GM10847 (cell line): Measurements from ENCODE around the gene PRM2.

ENCODE experiments used
- POLR2A ChIP-seq: IDR thresholded peaks from 2 replicates; pipeline ENCODE4 v1.6.1; 2011; ENCODE audit not compliant: insufficient read length; ENCODE audit errors: extremely low read depth

Gene PRM2

DNA sequence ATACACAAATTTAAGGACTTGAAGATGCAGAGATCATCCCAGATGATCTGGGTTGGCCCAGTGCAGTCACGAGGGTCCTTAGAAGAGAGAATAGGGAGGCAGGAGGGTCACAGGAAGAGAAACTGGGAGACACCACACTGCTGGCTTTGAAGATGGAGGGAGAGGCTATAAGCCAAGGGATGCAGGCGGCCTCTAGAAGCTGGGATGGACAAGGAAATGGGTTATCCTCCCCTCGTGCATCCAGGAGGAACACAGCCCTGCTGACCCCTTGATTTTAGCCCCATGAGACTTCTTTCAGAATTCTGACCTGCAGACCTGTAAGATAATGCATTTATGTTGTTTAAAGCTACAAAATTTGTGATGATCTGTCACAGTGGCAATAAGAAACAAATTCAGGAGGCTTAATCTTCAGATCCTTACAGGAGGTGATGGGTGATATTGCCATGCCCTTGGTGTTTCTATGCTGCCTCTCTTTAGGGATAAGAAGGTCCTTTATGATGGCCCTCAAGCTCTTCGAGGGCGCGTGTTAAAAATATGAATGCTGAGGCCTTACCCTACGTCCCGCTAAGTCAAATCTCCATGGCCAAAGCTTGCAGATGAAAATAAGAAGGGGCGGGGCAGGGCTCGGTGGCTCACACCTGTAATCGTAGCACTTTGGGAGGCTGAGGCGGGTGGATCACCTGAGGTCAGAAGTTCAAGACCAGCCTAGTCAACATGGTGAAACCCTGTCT is 1.5 kb upstream of the PRM2 start:
- no peak for TF ChIP-seq POLR2A

DNA sequence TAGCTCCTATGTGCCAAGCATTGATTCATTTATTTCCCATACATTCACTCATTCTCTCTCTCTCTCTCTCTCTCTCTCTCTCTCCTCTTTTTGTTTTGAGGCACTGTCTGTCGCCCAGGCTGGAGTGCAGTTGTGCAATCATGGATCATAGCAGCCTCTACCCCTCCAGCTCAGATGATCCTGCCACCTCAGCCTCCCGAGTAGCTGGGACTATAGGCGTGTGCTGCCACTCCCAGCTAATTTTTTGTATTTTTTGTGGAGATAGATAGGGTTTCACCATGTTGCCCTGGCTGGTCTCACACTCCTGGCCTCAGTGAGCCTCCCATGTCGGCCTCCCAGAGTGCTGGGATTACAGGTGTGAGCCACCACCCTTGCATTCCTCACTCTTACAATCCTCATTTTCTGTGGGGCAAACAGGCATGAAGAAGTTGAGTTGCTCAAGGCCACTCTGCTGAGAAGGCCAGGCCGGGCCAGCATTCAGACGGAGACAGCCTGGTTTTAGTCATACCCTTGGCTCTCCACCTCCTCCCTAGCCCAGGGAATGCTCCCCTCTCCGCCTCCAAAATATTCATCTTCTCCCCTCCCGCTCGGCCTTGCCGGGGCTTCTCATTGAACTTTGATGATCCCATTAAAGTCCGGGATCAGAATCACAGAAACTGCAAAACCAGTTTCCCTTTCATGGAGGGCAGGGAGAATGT is 765 bp upstream of the PRM2 start:
- TF ChIP-seq POLR2A, result no peak

DNA sequence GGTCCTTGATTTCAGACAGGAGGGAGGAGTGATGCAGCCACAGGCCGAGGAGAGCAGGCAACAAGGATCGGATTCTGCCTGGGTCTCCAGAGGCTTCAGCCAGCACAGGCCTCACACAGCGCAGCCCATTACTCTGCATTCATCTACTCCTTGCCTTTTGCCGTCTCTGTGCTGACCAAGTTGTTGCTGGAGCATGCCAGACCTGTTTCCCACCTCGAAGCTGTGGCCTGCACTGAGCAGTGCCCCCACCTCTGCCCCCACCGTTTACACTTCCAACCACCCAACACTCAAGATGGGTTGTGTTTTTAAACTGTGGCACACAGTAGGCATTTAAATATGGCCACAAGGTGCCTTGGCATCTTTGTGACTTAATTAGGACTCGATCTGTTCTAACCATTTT is 1.3 kb downstream of the PRM2 start:
- TF ChIP-seq POLR2A, result no peak

DNA sequence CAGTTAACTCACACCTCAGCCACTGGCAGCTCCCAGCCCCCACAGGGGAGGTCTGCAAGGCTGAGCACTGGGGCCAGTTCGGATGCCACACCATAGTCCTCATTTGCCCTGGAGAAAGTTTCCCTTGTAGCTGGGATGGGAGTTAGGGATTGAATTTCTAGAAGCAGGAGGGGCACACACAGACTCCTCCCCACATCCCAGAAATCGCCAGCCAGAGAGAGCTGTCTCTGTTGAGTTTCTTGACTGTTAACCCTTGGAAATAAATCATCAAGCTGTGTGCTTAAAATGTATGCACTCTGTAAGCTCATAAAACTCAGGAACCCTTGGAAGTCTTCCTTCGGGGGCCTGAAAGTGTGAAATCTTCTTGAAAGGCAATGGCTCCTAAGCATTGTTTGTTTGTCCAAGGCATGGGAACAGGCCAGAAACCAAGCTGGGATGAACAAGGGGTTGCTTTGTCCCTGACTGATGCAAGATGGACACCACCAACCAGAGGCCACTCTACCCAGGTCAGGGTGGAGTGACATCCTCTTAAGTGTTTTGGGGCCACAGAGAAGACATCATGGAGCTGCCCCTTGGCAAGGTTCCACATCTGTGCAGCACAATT is 2.5 kb downstream of the PRM2 start:
- no peak for TF ChIP-seq POLR2A

DNA sequence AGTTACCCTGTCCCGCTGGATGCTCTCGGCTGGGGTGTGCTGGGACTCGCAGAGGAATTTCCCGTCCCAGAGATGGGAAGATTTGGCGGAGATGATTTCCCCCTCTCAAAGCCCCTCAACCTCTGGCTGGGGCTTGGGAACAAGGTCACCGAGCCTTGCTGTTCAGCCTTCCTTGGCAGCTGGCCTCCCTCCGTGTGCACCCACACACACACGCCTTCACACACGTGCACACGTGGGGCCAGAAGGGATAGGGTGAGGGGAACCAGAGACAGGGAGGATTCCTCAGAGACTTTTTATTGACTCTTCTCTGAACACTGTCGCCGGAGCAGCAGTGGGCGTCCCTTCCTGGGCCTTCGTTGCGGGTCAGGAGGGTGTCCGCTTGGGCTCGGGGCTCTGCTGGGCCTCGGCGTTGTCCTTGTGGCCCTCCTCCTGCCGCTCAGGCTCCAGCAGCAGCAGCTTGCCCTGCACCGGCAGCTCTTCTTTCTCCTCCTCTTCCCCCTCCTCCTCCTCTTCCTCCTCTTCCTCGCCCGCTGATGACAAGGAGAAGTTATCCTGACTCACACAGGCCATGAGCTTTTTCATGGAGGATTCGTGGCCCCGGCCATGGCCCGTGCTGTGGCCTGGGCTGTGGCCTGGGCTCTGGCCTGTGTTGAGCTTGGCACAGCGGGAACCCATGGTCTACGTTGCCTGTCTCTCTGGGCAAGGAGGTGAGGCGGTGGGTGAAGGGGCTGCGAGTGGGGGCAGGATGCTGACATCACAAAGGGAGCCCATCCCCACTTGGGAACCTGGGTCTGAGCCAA is 3.2 kb downstream of the PRM2 start, which contains the start of gene PRM3:
Gene PRM3, minus strand, starts transcription at position 709 of the 800 bp plus-strand sequence. Its CDS starts 34 bp downstream, at position 675.
- TF ChIP-seq POLR2A, result no peak

DNA sequence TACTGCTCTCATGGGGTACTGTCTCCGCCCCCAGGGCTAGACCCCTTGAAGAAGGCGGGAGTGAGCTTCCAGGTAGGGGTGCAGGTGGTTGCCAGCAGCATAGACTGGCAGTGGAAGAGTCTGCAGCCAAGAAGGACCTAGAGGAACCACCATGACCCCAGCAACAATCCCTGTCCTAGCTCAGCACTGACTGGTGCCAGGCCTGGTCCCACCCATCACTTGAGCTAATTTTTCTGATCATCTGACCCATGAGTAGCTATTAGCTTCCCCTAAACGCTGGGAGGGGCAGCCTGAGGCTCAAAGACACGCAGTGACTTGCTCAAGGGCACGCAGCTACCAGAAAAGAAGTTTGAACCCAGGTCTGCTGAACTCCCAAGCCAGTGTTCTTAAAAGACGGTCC is 3.8 kb downstream of the PRM2 start:
- no peak for TF ChIP-seq POLR2A

DNA sequence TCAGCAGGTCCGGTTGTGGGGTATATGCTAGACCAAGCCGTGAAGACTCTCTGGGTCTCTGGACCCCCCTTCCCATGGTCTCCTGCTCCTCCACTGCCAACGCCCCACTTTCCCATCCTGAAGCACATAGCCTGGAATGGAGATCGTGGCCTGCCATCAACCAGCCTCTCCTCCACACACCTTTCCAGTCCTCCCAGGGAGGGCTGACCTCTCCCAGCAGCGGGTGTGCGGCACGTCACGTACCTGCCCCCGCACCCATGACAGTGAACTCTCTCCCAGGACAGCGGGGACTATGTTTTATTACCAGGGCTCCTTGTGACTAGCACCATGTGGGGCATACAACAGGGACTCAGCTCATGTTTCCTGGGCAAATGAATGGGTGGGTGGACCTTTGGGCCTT is 4.7 kb downstream of the PRM2 start:
- no peak for TF ChIP-seq POLR2A

DNA sequence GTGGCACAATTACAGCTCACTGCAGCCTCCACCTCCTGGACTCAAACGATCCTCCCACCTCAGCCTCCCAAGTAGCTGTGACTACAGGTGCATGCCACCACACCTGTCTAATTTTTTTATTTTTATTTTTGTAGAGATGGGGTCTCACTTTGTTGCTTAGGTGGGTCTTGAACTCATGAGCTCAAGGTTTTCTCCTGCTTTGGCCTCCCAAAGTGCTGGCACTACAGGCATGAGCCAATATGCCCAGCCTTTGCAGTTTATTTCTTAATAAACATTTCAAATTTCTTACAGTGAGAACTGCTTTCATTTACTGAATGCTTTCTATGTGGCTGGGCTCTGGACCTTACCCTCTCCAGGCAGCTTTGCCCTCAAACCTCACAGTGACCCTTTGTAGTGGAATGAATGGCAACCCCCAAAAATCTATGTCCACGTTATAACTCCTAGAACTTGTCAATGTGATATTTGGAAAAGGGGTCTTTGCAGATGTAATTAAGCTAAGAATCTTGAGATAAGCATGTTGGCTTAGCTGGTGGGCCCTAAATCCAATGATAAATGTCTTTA is 5.6 kb downstream of the PRM2 start:
- no peak for TF ChIP-seq POLR2A

DNA sequence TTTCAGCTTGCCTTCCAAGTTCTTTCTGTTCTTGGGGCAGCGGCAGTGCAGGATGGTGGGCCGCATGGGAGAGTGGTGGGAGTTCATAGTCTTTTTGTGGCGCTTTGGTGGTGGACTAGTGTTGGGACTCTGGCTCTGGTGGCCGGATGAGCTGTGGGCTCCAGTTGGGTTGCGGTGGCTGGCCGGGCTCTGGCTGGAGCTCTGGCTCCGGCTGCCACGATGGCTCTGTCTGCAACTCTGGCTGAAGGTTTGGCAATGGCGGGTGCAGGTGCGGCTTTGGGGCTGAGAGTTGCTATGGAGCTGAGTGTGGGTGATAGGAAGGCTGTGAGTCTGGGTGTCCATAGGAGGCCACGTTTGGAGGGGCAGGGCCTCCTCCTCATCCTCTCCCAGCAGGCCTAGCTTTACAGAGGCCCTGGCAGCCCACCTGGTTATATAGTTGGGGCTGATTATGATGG is 7.3 kb downstream of the PRM2 start, which contains the start of gene TNP2:
Gene TNP2, minus strand, starts transcription at position 405 of the 455 bp plus-strand sequence. Its CDS starts 63 bp downstream, at position 342.
- TF ChIP-seq POLR2A, result no peak

DNA sequence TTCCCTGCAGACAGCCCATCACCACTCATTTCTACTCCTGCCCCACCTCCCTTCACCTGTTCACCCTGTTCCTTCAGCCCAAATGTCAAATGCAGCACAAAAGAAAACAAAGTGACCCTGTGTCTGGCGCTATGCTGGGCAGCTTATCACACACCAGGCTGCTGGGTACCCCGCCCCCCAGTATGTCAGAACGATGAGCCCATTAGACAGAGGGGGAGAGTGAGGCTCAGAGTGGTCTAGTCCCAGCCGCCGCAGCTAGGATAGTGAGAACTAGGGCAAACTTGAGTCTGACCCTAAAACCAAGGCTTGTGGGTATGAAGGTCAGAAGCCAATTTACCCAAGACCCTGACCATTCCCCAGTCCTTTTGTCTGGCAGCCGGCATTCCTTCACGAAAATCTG is 11.2 kb downstream of the PRM2 start:
- TF ChIP-seq POLR2A, result no peak

DNA sequence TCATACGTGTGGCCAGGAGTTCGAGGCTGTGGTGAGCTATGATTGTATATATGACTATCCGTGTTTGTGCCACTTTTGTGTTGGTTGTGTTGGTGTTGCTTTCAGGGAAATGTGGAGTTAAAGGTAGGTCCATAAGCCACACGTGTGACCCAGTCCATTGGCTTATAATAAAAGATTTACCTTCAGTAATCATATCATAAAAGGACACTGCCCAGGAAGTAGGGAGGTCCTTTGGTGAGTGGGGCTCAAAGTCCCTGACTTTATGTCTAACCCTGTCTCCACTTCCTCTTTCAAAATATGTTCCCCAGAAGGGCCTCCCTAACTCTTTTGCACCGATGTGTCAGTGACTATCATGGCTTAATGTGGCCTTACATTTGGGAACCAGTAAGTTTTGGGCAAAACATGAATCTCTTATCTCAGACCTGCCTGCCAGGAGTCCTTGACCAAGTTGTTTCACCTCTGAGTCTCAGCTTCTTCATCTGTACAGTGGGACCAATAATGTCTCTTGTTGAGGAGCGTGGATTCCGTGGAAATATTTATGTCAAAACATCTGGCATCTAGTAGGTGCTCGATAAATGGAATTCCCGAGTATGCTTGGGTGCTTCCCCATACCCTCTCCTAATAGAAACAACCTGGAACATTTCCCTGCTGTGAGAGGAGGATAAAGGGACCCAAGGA is 12.0 kb downstream of the PRM2 start:
- TF ChIP-seq POLR2A, result no peak

DNA sequence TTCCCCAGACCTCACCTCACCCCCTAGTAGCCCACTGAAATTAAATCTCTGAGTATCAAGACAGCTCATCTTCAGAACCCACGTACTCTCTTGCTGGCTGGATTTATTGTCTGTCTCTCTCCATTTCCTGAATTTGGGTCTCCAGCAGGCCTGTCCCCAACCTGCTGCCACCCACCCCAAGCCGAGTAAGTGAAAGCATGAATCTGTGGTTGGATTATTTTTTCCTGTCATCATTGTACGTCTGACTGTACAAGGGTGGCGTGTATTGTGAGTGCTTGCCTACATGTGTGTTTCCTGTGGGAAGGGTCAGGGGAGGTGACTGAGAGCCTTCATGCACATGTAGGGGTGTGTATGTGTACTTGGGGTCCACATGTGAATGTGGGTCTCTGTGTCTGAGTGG is 12.5 kb downstream of the PRM2 start:
- no peak for TF ChIP-seq POLR2A

DNA sequence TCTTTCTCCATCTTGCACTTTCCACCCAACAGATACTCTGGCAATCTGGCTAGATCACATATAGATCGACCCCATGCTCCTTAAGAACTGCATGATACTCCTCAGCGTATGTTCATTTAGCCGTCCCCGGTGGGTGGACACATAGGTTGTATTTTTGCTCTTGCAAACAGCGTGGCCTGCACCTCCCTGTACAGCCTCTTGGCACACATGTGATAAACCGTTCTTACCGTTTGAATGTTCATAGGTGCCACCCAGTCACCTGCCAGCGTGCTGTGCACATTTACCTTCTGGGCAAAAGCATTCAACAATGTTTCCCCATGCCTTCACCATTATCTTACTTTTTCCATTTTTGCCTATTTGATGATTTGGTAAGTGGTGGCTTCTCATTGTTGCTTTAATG is 13.4 kb downstream of the PRM2 start:
- TF ChIP-seq POLR2A, result no peak

DNA sequence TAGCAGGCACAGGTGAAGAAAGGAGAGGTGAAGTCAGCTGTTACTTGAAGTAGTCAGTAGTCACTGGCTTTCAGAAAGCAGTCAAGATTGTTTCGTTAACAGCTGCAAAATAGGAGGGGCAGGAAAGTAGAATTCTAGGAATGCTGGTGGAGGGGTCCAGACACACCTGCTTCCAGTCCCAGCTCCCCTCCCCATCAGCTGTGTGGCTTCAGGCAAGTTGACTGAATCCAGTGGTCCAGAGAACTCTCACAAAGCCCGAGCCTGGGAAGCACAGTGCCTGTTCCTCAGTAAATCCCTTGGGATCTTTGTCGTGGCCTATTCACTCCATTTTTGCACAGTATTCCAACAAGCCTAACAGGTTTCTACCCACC is 15.7 kb downstream of the PRM2 start:
- no peak for TF ChIP-seq POLR2A
